Activated CD8-positive, alpha-beta memory T cell treated with anti-CD3 and anti-CD28 coated beads for 36 hours (primary cell): ENCODE results near the gene MEI1. TPM values are rescaled to one million over a fixed set of nuclear protein-coding genes. Genes with fewer than 3 reads are reported as not detected.
"Not testable (repeated sequence)": the region's sequence is repeated elsewhere in the genome, so short reads cannot be mapped to it uniquely, and the experiment has no call there.

ENCODE experiments used
- CTCF ChIA-PET: fragments of 350-600 bp; sonication (Branson Sonifier 250); formaldehyde crosslinking; loops from one replicate; lab custom pipeline; 2021; ENCODE audit warnings: antibody characterized with exemption; lab: Charles Lee
- POLR2A ChIA-PET: fragments of 350-600 bp; sonication (Branson Sonifier 250); formaldehyde crosslinking; loops from one replicate; lab custom pipeline; 2021; ENCODE audit warnings: antibody characterized with exemption; lab: Charles Lee
- total RNA-seq, 2 experiments: library from RNA; stranded (reverse); gene quantifications; one replicate each; pipeline ENCODE4 v1.2.3, GENCODE V29; 2021

Gene MEI1
- total RNA-seq, 2 experiments from 2014 or later: 24.0 to 31.1 TPM

GRCh38 chr22:41713004-41713403, 13.7 kb downstream of the MEI1 start:
- POLR2A ChIA-PET: no interaction called here
- CTCF ChIA-PET: interaction anchor here (1.6 kb wide), 1 partner anchor 15 kb away, joined by 6 read pairs; no protein-coding TSS in a partner anchor

DNA sequence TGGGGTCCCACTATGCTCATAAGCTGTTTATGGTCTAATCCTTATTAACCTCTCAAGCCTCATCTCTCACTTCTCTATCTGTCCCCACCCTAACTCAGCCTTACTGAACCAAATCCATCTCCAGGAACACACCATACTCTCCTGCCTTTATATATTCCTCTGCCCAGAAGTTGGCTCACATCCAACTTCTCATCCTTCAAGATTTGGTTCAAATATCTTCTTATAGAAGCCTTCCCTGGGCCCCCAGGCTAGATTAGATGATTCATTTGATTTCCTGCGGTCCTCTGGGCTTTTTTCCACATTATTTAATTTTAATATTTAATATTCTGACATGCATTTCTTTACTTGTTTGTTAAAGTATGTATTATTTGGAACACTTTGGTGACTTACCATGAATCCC, 23.2 kb downstream of the MEI1 start:
- ChIA-PET POLR2A (no interaction called here), CTCF (no interaction called here)

DNA sequence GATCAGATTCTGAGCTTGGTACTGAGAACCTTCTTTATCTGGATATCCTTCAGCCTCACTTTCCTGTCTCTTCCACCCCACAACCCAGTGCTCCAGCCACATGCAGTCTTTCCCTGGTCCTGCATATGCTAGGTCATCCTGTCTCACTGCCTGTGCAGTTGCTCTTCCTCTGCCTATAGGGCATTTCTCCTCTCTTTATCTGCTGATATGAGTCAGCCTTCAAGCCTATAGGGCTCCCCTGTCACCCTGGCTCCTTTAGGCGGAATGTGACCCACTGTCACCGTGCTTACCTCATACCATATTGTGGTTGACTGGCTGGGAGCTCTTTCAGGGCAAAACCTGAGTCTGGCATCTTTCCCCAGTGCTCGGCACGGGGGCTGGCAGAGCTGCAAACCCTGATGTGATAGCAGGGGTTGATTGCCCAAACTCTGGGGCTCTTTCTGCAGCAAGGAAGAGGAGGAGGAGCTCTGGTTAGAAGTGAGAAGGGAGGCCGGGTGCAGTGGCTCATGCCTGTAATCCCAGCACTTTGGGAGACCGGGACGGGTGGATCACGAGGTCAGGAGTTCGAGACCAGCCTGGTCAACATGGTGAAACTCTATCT, 26.3 kb downstream of the MEI1 start:
- CTCF ChIA-PET: no interaction called here
- POLR2A ChIA-PET: no interaction called here

- ChIA-PET CTCF (no interaction called here), POLR2A (no interaction called here)
Measured at GRCh38 chr22:41731609-41732008, 32.3 kb downstream of the MEI1 start.

GRCh38 chr22:41732096-41732772, 32.9 kb downstream of the MEI1 start:
- CTCF ChIA-PET: no interaction called here

DNA sequence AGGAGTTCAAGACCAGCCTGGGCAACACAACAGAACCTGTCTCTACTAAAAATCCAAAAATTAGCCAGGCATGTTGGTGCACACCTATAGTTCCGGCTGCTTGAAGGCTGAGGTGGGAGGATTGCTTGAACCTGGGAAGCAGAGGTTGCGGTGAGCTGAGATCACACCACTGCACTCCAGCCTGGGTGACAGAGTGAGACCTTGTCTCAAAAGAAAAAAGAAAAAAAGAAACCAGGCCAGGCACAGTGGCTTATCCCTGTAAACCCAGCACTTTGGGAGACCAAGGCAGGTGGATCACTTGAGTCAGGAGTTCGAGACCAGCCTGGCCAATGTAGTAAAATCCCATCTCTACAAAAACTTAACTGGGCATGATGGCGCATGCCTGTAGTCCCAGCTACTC, 33.9 kb downstream of the MEI1 start:
- CTCF ChIA-PET: not testable (repeated sequence)
- POLR2A ChIA-PET: interaction anchor here (0.6 kb wide), 1 partner anchor 192 kb away, joined by 3 read pairs; no protein-coding TSS in a partner anchor

More at GRCh38 chr22:41732096-41732772, 32.9 kb downstream of the MEI1 start:
- POLR2A ChIA-PET: interaction anchor here (0.6 kb wide), 1 partner anchor 194 kb away, joined by 3 read pairs; no protein-coding TSS in a partner anchor

- POLR2A ChIA-PET: no interaction called here
- CTCF ChIA-PET: interaction anchor here (1.0 kb wide), 1 partner anchor 13 kb away, joined by 3 read pairs; no protein-coding TSS in a partner anchor
Measured at GRCh38 chr22:41739576-41739975, 40.3 kb downstream of the MEI1 start.

DNA sequence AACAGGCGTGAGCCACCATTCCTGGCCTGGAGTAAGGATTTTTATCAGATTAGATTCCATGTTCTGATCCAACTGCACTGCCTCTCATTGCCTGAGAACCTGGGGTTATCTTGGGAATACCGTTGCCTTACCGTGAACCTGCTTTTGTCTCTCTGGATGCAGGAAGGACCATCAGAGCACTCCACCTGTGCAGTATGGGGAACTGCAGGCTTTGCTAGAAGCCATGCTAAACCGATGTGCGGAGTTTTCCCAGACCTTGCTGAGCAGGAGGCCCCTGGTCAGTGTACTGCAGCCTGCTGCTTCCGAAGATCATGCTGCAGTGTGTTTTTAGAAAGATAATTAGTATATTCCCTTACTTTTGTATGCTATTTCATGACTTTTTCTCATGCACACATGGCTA, 43.6 kb downstream of the MEI1 start:
- ChIA-PET POLR2A (no interaction called here), CTCF (no interaction called here)

DNA sequence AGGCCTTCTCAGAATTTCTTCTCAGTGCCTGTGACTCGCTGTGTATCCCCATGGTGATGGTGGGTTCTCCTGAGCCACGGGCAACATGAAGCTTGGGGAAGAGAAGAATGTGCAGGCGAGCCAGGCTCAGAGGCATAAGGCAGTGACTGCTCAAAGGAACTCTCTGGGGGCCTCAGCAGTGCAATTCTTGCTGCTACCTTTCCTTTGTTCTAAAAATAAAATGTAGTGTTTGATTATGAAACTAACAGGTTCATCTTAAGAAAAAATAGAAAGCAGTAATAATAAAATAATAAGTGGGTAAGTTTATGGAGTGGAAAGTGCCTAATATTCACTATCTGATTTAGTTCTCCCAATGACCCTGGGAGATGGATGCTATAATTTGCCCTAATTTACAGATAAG, 46.7 kb downstream of the MEI1 start:
- ChIA-PET CTCF (interaction anchor here (0.6 to 2.2 kb wide), 6 partner anchors 34 to 221 kb away, joined by 3 to 15 read pairs (median 5); partner anchors contain the start of gene CCDC134), POLR2A (interaction anchor here (1.0 to 1.2 kb wide), 2 partner anchors 55 to 195 kb away, joined by 3 to 4 read pairs; partner anchors contain the start of gene CCDC134)

- CTCF ChIA-PET: interaction anchor here (0.6 to 2.2 kb wide), 12 partner anchors 9 to 220 kb away, joined by 3 to 15 read pairs (median 4); partner anchors contain the start of gene CCDC134
Measured at GRCh38 chr22:41746567-41747400, 47.5 kb downstream of the MEI1 start.

DNA sequence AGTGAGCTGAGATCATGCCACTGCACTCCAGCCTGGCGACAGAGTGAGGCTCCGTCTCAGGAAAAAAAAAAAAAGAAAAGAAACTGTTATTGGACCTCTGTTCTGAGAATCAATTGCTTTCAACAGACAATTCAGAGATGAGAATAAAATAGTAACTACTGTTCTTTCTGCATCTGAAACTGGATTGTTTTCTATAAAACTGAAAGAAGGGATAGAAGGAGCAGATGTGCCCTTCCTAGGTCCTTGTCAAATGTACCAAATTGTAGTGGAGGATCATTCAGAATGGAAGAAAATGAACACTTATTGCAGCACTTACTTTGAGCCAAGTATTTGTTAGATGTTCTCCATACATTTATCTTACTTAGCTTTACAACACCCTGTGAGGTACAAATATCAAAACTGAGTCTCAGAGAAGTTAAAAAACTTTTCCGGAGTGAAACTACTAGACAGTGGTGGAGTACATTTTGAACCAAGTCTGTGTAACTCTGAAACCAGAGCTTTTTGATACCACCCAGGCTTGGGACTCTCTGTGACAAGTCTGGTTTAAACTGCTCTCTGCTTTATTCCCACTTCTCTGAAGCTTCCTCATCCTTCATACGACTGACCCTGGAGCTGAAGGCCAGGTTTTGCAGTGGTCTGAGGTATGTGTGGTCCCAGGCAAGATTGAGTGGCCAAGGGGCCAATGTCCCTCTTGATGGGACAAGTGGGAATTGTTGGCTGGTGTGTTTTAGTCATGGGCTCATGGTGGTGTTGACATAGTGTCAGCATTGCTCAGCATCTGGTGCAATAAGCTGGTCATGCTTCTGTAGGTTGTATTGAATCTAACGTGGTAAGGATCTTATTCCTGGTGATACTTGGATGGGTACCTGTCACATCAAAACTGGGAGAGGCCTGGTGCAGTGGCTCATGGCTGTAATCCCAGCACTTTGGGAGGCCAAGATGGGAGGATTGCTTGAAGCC, 53.0 kb downstream of the MEI1 start:
- ChIA-PET POLR2A (interaction anchor here (0.6 kb wide), 1 partner anchor 11 kb away, joined by 3 read pairs; no protein-coding TSS in a partner anchor), CTCF (interaction anchor here (0.8 to 2.2 kb wide), 2 partner anchors 15 to 56 kb away, joined by 3 to 5 read pairs; no protein-coding TSS in a partner anchor)

More at GRCh38 chr22:41746567-41747400, 47.5 kb downstream of the MEI1 start:
- POLR2A ChIA-PET: interaction anchor here (0.7 to 1.2 kb wide), 3 partner anchors 34 to 194 kb away, joined by 3 to 4 read pairs (median 3); partner anchors contain the start of gene CCDC134

GRCh38 chr22:41753984-41754383, 54.7 kb downstream of the MEI1 start:
- CTCF ChIA-PET: no interaction called here

GRCh38 chr22:41757502-41757901, 58.2 kb downstream of the MEI1 start:
- CTCF ChIA-PET: no interaction called here
- POLR2A ChIA-PET: no interaction called here

More at GRCh38 chr22:41753984-41754383, 54.7 kb downstream of the MEI1 start:
- POLR2A ChIA-PET: no interaction called here

DNA sequence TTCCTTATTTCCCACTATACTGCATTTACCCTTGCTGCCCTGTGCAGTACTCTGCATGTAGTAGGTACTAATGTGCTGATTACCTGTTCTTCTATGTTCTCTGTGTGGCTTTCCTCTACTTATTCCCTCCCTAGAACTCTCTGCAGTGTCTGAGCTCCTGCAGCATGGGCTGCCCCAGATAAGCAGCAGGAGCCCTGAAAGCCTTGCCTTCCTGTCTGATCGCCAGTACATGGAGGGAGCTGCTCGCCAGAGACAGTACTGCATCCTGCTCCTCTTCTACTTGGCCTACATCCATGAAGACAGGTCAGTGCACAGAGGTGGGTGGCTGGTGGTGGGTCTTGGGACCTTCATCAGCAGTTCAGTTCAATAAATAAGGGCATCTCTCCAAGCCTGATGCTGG, 58.9 kb downstream of the MEI1 start:
- ChIA-PET POLR2A (no interaction called here), CTCF (no interaction called here)

DNA sequence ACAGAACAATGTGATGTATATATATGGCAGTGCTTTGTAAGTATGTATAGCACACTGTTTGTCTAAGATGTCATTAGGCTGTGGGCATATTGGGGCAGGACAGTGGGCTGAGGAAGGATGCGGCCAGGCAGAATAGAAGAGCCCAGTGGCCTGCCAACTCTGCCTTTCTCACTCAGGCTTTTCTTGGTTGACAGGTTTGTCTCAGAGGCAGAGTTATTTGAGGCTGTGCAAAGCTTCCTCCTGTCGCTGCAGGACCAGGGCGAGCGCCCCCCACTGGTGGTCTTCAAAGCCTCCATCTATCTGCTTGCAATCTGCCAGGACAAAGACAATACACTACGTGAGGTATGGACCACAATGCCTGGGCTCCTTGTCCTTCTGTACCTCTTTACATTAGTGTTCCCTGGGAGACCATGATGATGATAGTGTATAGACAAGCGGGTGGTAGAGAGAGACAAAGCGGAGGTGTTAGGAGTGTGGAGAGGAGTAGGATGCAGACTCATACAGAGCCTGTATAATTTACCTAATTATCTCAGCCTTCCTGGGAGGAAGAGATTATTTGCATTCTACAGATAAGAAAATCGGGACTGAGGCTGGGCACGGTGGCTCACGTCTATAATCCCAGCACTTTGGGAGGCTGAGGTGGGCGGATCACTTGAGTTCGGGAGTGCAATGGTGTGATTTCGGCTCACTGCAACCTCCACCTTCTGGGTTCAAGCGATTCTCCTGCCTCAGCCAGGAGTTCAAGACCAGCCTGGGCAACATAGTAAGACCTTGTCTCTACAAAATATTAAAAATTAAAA, 63.9 kb downstream of the MEI1 start:
- ChIA-PET CTCF (interaction anchor here (0.6 kb wide), 1 partner anchor 64 kb away, joined by 3 read pairs; the partner anchor contains the start of gene MEI1), POLR2A (interaction anchor here (0.7 kb wide), 1 partner anchor 10 kb away, joined by 3 read pairs; no protein-coding TSS in a partner anchor)

DNA sequence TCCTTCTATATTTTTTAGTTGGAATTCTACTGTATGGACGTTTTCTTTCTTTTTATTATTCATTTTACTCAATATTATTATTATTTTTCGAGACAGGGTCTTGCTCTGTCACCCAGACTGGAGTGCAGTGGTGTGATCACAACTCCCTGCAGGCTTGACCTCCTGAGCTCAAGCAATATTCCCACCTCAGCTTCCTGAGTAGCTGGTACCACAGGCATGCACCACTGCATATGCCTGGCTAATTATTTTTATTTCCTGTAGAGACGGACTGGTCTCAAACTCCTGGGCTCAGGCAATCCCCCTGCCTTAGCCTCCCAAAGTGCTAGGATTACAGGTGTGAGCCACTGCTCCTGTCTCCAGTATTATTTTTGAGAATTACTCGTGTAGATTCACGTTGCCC, 67.2 kb downstream of the MEI1 start:
- CTCF ChIA-PET: interaction anchor here (0.8 kb wide), 1 partner anchor 29 kb away, joined by 3 read pairs; no protein-coding TSS in a partner anchor
- POLR2A ChIA-PET: no interaction called here

GRCh38 chr22:41768430-41768829, 69.1 kb downstream of the MEI1 start:
- POLR2A ChIA-PET: no interaction called here
- CTCF ChIA-PET: no interaction called here
